Endothelial cell of umbilical vein (primary cell): ENCODE measurements around the gene ASMTL. TPM values are rescaled to one million over a fixed set of nuclear protein-coding genes. Genes with fewer than 3 reads are reported as not detected.

Experiments
- BruUV-seq: library from RNA; stranded (reverse); fragments of 400-500 nt; replicated peaks from 2 replicates; lab custom pipeline; 2021; lab: Mats Ljungman, UMichigan
- CTCF ChIA-PET: fragments of 300-600, 350-600 bp; sonication (Branson Sonifier 250); formaldehyde crosslinking; loops from one replicate; lab custom pipeline; 2021; ENCODE audit warnings: antibody characterized with exemption, inconsistent platforms; lab: Charles Lee
- POLR2A ChIA-PET: fragments of 300-600, 350-600 bp; sonication (Branson Sonifier 250); formaldehyde crosslinking; loops from one replicate; lab custom pipeline; 2021; ENCODE audit warnings: antibody characterized with exemption, inconsistent platforms; lab: Charles Lee
- DNase-seq: peaks from one replicate; pipeline ENCODE4 v3.0.0-alpha.2; 2011; ENCODE audit warnings: low read depth, low spot score
- FAIRE-seq: peaks from 2 replicates; lab custom pipeline; 2011; peaks lifted over from hg19 to GRCh38; lab: Jason Lieb, UNC
- H2AFZ ChIP-seq: 2 replicates; pipeline ENCODE4 v1.6.0; 2012; ENCODE audit warnings: low read depth, low read length, control low read depth, inconsistent platforms
- H3K27ac ChIP-seq: 2 replicates; pipeline ENCODE4 v1.5.1; 2011; ENCODE audit warnings: low read depth, mild to moderate bottlenecking, control low read depth, low read length, moderate library complexity; ENCODE audit not compliant: insufficient read depth
- H3K27me3 ChIP-seq, 2 experiments: 2 replicates each; pipeline versions ENCODE4 v1.6.0 to v1.6.1; 2011; ENCODE audit warnings: low read length in 2 of 2, mixed read lengths in 1 of 2; ENCODE audit not compliant: control insufficient read depth in 2 of 2, insufficient read depth in 2 of 2
- H3K36me3 ChIP-seq, 2 experiments: 2 replicates in 1 of 2; 3 replicates in 1 of 2; pipeline ENCODE4 v1.5.1; 2011; ENCODE audit warnings: low read length in 2 of 2, mild to moderate bottlenecking in 1 of 2, moderate library complexity in 1 of 2; ENCODE audit not compliant: control insufficient read depth in 2 of 2, insufficient read depth in 2 of 2; ENCODE audit errors: extremely low read depth in 1 of 2
- H3K4me1 ChIP-seq: 3 replicates; pipeline ENCODE4 v1.5.1; 2011; ENCODE audit warnings: mild to moderate bottlenecking, low read length; ENCODE audit not compliant: control insufficient read depth, insufficient read depth; ENCODE audit errors: extremely low read depth
- H3K4me2 ChIP-seq: 2 replicates; pipeline ENCODE4 v1.6.1; 2011; ENCODE audit warnings: low read length, control low read depth, mixed read lengths; ENCODE audit not compliant: insufficient read depth
- H3K4me3 ChIP-seq, 3 experiments: fragments of 200-600 bp in 1 of 3; sonication (generic), shearing (Covaris generic) in 1 of 3; replicated peaks in 1 of 3; 2 replicates each; pipeline ENCODE4 v1.5.1; 2011 to 2016; ENCODE audit warnings: control low read depth in 3 of 3, low read length in 3 of 3, mild to moderate bottlenecking in 2 of 3, inconsistent platforms in 1 of 3, low read depth in 1 of 3, moderate library complexity in 1 of 3; ENCODE audit not compliant: insufficient read depth in 1 of 3
- H3K79me2 ChIP-seq: 2 replicates; pipeline ENCODE4 v1.6.0; 2012; ENCODE audit warnings: low read length, inconsistent platforms; ENCODE audit not compliant: control insufficient read depth, insufficient read depth
- H3K9ac ChIP-seq: replicated peaks from 2 replicates; pipeline ENCODE3; 2011; ENCODE audit warnings: low read length, control low read depth; ENCODE audit not compliant: insufficient read depth; ENCODE audit errors: extremely low read depth
- H3K9me1 ChIP-seq: replicated peaks from 3 replicates; pipeline ENCODE4 v1.6.0; 2011; ENCODE audit warnings: mild to moderate bottlenecking, low read length; ENCODE audit not compliant: control insufficient read depth, insufficient read depth; ENCODE audit errors: extremely low read depth
- H3K9me3 ChIP-seq: replicated peaks from 2 replicates; pipeline ENCODE4 v1.5.1; 2012; ENCODE audit warnings: low read length, inconsistent platforms; ENCODE audit not compliant: control insufficient read depth, insufficient read depth
- H4K20me1 ChIP-seq: replicated peaks from 2 replicates; pipeline ENCODE3; 2011; ENCODE audit warnings: mild to moderate bottlenecking, low read length; ENCODE audit not compliant: control insufficient read depth, insufficient read depth; ENCODE audit errors: extremely low read depth
- CTCF ChIP-seq, 2 donors: IDR thresholded peaks; 1 replicate in 1 of 2; 2 replicates in 1 of 2; pipeline ENCODE4 v1.5.1; 2011; ENCODE audit warnings: low read length in 2 of 2, mild to moderate bottlenecking in 2 of 2, moderate library complexity in 2 of 2, control low read depth in 1 of 2, inconsistent platforms in 1 of 2, low read depth in 1 of 2; ENCODE audit not compliant: insufficient read depth in 1 of 2; ENCODE audit errors: extremely low read depth in 1 of 2
- EZH2 ChIP-seq: IDR thresholded peaks from 2 replicates; pipeline ENCODE4 v1.6.1; 2012; ENCODE audit warnings: borderline replicate concordance, low read depth, mild to moderate bottlenecking, moderate library complexity, low read length, inconsistent platforms; ENCODE audit not compliant: severe bottlenecking
- FOS ChIP-seq: IDR thresholded peaks from 2 replicates; pipeline ENCODE4 v1.6.1; 2011; ENCODE audit warnings: mild to moderate bottlenecking, low read length, moderate library complexity, borderline replicate concordance; ENCODE audit not compliant: insufficient read depth
- GATA2 ChIP-seq: IDR thresholded peaks from 2 replicates; pipeline ENCODE4 v1.7.0; 2011; ENCODE audit warnings: low read depth, mild to moderate bottlenecking, moderate library complexity, mixed read lengths, low read length; ENCODE audit not compliant: insufficient read length, insufficient read depth
- JUN ChIP-seq: IDR thresholded peaks from 2 replicates; pipeline ENCODE4 v1.6.1; 2011; ENCODE audit warnings: borderline replicate concordance, low read depth; ENCODE audit not compliant: insufficient read length, insufficient read depth
- MAX ChIP-seq: IDR thresholded peaks from 2 replicates; pipeline ENCODE4 v1.6.1; 2011; ENCODE audit not compliant: insufficient read depth, insufficient read length
- MYC ChIP-seq: IDR thresholded peaks from one replicate; pipeline ENCODE4 v1.6.1; 2011; ENCODE audit warnings: mild to moderate bottlenecking, low read depth, low read length
- POLR2A ChIP-seq: IDR thresholded peaks from 2 replicates; pipeline ENCODE4 v1.6.1; 2012; ENCODE audit warnings: low read depth, mild to moderate bottlenecking, control low read depth, low read length
- POLR2AphosphoS5 ChIP-seq: IDR thresholded peaks from 2 replicates; pipeline ENCODE4 v1.6.1; 2012; ENCODE audit warnings: low read depth, mild to moderate bottlenecking, control low read depth, low read length, moderate library complexity; ENCODE audit not compliant: insufficient read depth
- dilution Hi-C: fragments of 300-500 bp; cut with MboI; formaldehyde crosslinking; loops from one replicate; pipeline ENCODE4 v1.15.0; 2019; ENCODE audit warnings: low sequenced_read_pairs; ENCODE audit not compliant: extremely low pct_ligation_motif_present
- intact Hi-C: fragments of 100-400 bp; cut with micrococcal nuclease; formaldehyde crosslinking; loops from one replicate; pipeline ENCODE4 v1.10.0; 2022
- polyA plus RNA-seq, 4 experiments: library from polyadenylated mRNA; depleted of rRNA in 3 of 4; stranded (reverse) in 3 of 4; unstranded in 1 of 4; fragments of >200 nt; gene quantifications; 2 replicates each; pipeline versions ENCODE4 v1.2.1 to v1.2.3, GENCODE V29; 2011 to 2012; ENCODE audit warnings: missing spikeins in 1 of 4
- total RNA-seq: library from RNA; stranded (reverse); gene quantifications from 2 replicates; pipeline ENCODE4 v1.2.3, GENCODE V29; 2021

Gene ASMTL
- total and polyA plus RNA-seq, 2 donors (not counting 3 experiments of a cell fraction or from before 2014, with no cell fraction given), result 27.1 to 29.9 TPM

- no peak for DNase-seq
- no peak for FAIRE-seq
- intact Hi-C loops (no loop called here), dilution Hi-C loops (no loop called here)
- no peak overlapping the region for H3K27ac ChIP-seq
- POLR2A ChIA-PET, result no interaction called here
- CTCF ChIA-PET, result no interaction called here
- no peak overlapping the region for H3K4me3 ChIP-seq
- no TSS peak for BruUV-seq
- no peaks in the 10 kb centered on the region for H3K79me2 ChIP-seq
- no peak overlapping the region for H3K9ac ChIP-seq
- TF ChIP-seq GATA2 (no peak), FOS (no peak), CTCF (IDR thresholded peaks at IDR 0.05; ENCODE audit: extremely low read depth in 1 of 2, insufficient read depth in 1 of 2, low read depth in 1 of 2, low read length in 2 of 2) (no peak), EZH2 (no peak), JUN (no peak), MYC (no peak), POLR2AphosphoS5 (no peak), MAX (no peak), POLR2A (no peak)
- H3K9me1 ChIP-seq, result no peaks in the 10 kb centered on the region
- H3K36me3 ChIP-seq, result no peaks in the 10 kb centered on the region
- H3K4me1 ChIP-seq, result peaks cover 12% of the 10 kb centered on the region
- peaks cover 2 to 15% of the 10 kb centered on the region in 2 experiments for H3K27me3 ChIP-seq
- no peak overlapping the region for H3K4me2 ChIP-seq
- no peak overlapping the region for H2AFZ ChIP-seq
- H3K9me3 ChIP-seq, result no peaks in the 10 kb centered on the region
- H4K20me1 ChIP-seq, result no peaks in the 10 kb centered on the region
Observed at GRCh38 chrX:1466971-1467561, 14.4 kb upstream of the ASMTL start.
